Measurements from ENCODE around the gene IL1RL1.

DNA sequence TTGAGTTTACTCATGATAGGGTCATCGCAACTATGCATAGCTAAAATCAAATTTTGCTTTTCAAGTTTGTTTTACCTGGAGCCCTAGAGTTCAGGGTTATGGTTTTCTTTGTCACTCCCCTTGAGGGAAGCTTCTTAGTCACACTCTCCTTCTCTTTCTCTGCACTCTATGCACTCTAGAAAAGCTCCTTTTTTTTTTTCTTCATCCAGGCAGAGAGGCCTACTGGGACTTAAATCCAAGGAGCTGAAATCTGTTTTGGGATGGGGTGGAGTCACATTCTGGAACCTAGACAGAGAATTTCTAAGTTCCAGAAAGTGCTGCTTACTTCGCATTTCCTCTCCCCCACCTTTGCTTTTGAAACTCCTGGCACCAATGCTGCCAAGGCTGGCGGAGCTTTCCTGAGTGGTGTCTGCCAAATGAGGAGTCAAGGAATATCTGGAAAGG lies 25.2 kb downstream of the IL1RL1 start:
- TF ChIP-seq, protein P1, sequence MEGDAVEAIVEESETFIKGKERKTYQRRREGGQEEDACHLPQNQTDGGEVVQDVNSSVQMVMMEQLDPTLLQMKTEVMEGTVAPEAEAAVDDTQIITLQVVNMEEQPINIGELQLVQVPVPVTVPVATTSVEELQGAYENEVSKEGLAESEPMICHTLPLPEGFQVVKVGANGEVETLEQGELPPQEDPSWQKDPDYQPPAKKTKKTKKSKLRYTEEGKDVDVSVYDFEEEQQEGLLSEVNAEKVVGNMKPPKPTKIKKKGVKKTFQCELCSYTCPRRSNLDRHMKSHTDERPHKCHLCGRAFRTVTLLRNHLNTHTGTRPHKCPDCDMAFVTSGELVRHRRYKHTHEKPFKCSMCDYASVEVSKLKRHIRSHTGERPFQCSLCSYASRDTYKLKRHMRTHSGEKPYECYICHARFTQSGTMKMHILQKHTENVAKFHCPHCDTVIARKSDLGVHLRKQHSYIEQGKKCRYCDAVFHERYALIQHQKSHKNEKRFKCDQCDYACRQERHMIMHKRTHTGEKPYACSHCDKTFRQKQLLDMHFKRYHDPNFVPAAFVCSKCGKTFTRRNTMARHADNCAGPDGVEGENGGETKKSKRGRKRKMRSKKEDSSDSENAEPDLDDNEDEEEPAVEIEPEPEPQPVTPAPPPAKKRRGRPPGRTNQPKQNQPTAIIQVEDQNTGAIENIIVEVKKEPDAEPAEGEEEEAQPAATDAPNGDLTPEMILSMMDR (conservative IDR thresholded peaks at IDR 0.05; ENCODE audit: low read depth, low read length) = no peak
- TF ChIP-seq EZH2 (IDR thresholded peaks at IDR 0.05; ENCODE audit: low read length, unreplicated experiment) = no peak
